GM23338 (cell line): ENCODE results near the gene SNX10. TPM values are rescaled to one million over a fixed set of nuclear protein-coding genes. Genes with fewer than 3 reads are reported as not detected.

ENCODE experiments used
- ATAC-seq: fragments of 200-7000 bp; cut with Tn5 transposase; 3 replicates; pipeline ENCODE4 v1.9.1; 2020
- DNase-seq: peaks from one replicate; pipeline ENCODE4 v3.0.0-alpha.2; 2015; ENCODE audit warnings: low spot score
- H2AFZ ChIP-seq: fragments of 200-600 bp; sonication (generic); 2 replicates; pipeline ENCODE4 v1.8.0; 2016; ENCODE audit warnings: antibody characterized with exemption, mild to moderate bottlenecking, moderate library complexity
- H3F3A ChIP-seq: fragments of 200-600 bp; sonication (generic); replicated peaks from 2 replicates; pipeline ENCODE4 v1.8.0; 2017; ENCODE audit warnings: antibody characterized with exemption, mixed run types, low read depth
- H3K27ac ChIP-seq: fragments of 200-600 bp; sonication (generic); 2 replicates; pipeline ENCODE4 v1.6.1; 2016; ENCODE audit warnings: low read depth
- H3K27me3 ChIP-seq: fragments of 200-600 bp; sonication (generic); 2 replicates; pipeline ENCODE4 v1.8.0; 2016; ENCODE audit warnings: mild to moderate bottlenecking, mixed run types, moderate library complexity; ENCODE audit not compliant: insufficient read depth
- H3K36me3 ChIP-seq: fragments of 200-600 bp; sonication (generic); 2 replicates; pipeline ENCODE4 v1.8.0; 2016; ENCODE audit warnings: mild to moderate bottlenecking; ENCODE audit not compliant: insufficient read depth
- H3K4me1 ChIP-seq: fragments of 200-600 bp; sonication (generic); 2 replicates; pipeline ENCODE4 v1.8.0; 2016; ENCODE audit warnings: mild to moderate bottlenecking, moderate library complexity; ENCODE audit not compliant: insufficient read depth
- H3K4me2 ChIP-seq: fragments of 200-600 bp; sonication (generic); 2 replicates; pipeline ENCODE4 v1.7.1; 2017; ENCODE audit warnings: mixed run types
- H3K4me3 ChIP-seq: fragments of 200-600 bp; sonication (generic); 2 replicates; pipeline ENCODE4 v1.6.1; 2016; ENCODE audit warnings: mixed run types
- H3K79me2 ChIP-seq: fragments of 200-600 bp; sonication (generic); replicated peaks from 2 replicates; pipeline ENCODE4 v1.8.0; 2017; ENCODE audit warnings: mild to moderate bottlenecking; ENCODE audit not compliant: insufficient read depth
- H3K9me2 ChIP-seq: fragments of 200-600 bp; sonication (generic); 2 replicates; pipeline ENCODE4 v1.8.0; 2017; ENCODE audit not compliant: insufficient read depth
- H4K20me1 ChIP-seq: fragments of 200-600 bp; sonication (generic); replicated peaks from 2 replicates; pipeline ENCODE4 v1.8.0; 2017; ENCODE audit warnings: mild to moderate bottlenecking; ENCODE audit not compliant: insufficient read depth
- H3K27ac Mint-ChIP-seq: 2 replicates; pipeline ENCODE4 v1.8.0; 2020; ENCODE audit warnings: inconsistent platforms, mild to moderate bottlenecking, moderate library complexity, mixed read lengths
- H3K27me3 Mint-ChIP-seq: 3 replicates; pipeline ENCODE4 v1.8.0; 2022; ENCODE audit warnings: low read depth, mild to moderate bottlenecking, moderate library complexity, mixed read lengths, inconsistent platforms; ENCODE audit not compliant: insufficient read depth, poor library complexity
- H3K36me3 Mint-ChIP-seq: 3 replicates; pipeline ENCODE4 v1.8.0; 2021; ENCODE audit warnings: low read depth, mild to moderate bottlenecking, inconsistent platforms, moderate library complexity, mixed read lengths
- H3K4me1 Mint-ChIP-seq: 3 replicates; pipeline ENCODE4 v1.8.0; 2020; ENCODE audit warnings: mild to moderate bottlenecking, inconsistent platforms, mixed read lengths
- H3K4me3 Mint-ChIP-seq: 3 replicates; pipeline ENCODE4 v1.8.0; 2021; ENCODE audit warnings: moderate library complexity, mild to moderate bottlenecking, inconsistent platforms, mixed read lengths
- H3K9me3 Mint-ChIP-seq: 3 replicates; pipeline ENCODE4 v1.8.0; 2020; ENCODE audit warnings: moderate library complexity, mild to moderate bottlenecking, inconsistent platforms, mixed read lengths
- CREB1 ChIP-seq: fragments of 250-450 bp; sonication (Bioruptor Pico); IDR thresholded peaks from 2 replicates; pipeline ENCODE4 v1.5.0; 2020; ENCODE audit warnings: low read depth, mild to moderate bottlenecking, moderate library complexity
- CTCF ChIP-seq, 2 experiments: fragments of 200-600 bp in 1 of 2; sonication (generic) in 1 of 2; conservative IDR thresholded peaks; 2 replicates each; pipeline versions ENCODE4 v1.5.1 to v1.6.1; 2016 to 2017; ENCODE audit warnings: antibody characterized with exemption in 2 of 2, low read depth in 2 of 2, mild to moderate bottlenecking in 2 of 2, moderate library complexity in 1 of 2
- ETS1 ChIP-seq: IDR thresholded peaks from 2 replicates; pipeline ENCODE4 v1.6.1; 2016; ENCODE audit warnings: antibody characterized with exemption
- EZH2phosphoT487 ChIP-seq: fragments of 200-600 bp; sonication (generic); IDR thresholded peaks from one replicate; pipeline ENCODE4 v1.8.1; 2018; ENCODE audit warnings: antibody characterized with exemption; ENCODE audit not compliant: unreplicated experiment
- JUNB ChIP-seq: IDR thresholded peaks from one replicate; pipeline ENCODE4 v1.6.1; 2016; ENCODE audit warnings: antibody characterized with exemption; ENCODE audit not compliant: unreplicated experiment
- NANOG ChIP-seq: IDR thresholded peaks from 2 replicates; pipeline ENCODE4 v1.6.1; 2016; ENCODE audit warnings: antibody characterized with exemption, borderline replicate concordance
- REST ChIP-seq: IDR thresholded peaks from one replicate; pipeline ENCODE4 v1.6.1; 2018; ENCODE audit warnings: antibody characterized with exemption; ENCODE audit not compliant: unreplicated experiment
- STAT1 ChIP-seq: IDR thresholded peaks from one replicate; pipeline ENCODE4 v1.6.1; 2016; ENCODE audit warnings: antibody characterized with exemption; ENCODE audit not compliant: unreplicated experiment
- ZNF114 ChIP-seq: fragments of 250-450 bp; sonication (Bioruptor Pico); IDR thresholded peaks from 2 replicates; pipeline ENCODE4 v1.5.0; 2020; ENCODE audit warnings: mild to moderate bottlenecking, moderate library complexity
- ZNF331 ChIP-seq: fragments of 250-450 bp; sonication (Bioruptor Pico); IDR thresholded peaks from 2 replicates; pipeline ENCODE4 v1.5.0; 2020; ENCODE audit warnings: low read depth, mild to moderate bottlenecking, moderate library complexity
- polyA plus RNA-seq: library from polyadenylated mRNA; unstranded; fragments of >200 nt; fragmentation: Nextera tagmentation; extraction: Ambion mirVana; gene quantifications from 2 replicates; pipeline ENCODE4 v1.2.1, GENCODE V29; 2016
- total RNA-seq: library from RNA; depleted of rRNA; stranded (reverse); fragments of >200 nt; shearing (Covaris generic); gene quantifications from 2 replicates; pipeline ENCODE4 v1.2.3, GENCODE V29; 2014

SNX10 gene
- total and polyA plus RNA-seq, 2 experiments from 2014 or later: 15.8 to 17.8 TPM

GRCh38 chr7:26378016-26378415 is 86.4 kb downstream of the SNX10 start:
- no peaks in the 10 kb centered on the region for H3K36me3 Mint-ChIP-seq
- H3K4me1 ChIP-seq: peaks cover 22% of the 10 kb centered on the region
- no peak overlapping the region for H2AFZ ChIP-seq
- H3K27me3 Mint-ChIP-seq: peaks cover 7% of the 10 kb centered on the region
- no peaks in the 10 kb centered on the region for H3K79me2 ChIP-seq
- no peaks in the 10 kb centered on the region for H4K20me1 ChIP-seq
- no peak overlapping the region for H3K4me2 ChIP-seq
- no peaks in the 10 kb centered on the region; the same call in 2 of the 3 replicates for H3K9me3 Mint-ChIP-seq
- H3K27me3 ChIP-seq: no peaks in the 10 kb centered on the region
- H3K4me3 ChIP-seq: no peak overlapping the region
- no peak overlapping the region for H3K27ac ChIP-seq
- peaks cover 30% of the 10 kb centered on the region for H3K4me1 Mint-ChIP-seq
- H3F3A ChIP-seq: no peaks in the 10 kb centered on the region
- no peak overlapping the region for H3K4me3 Mint-ChIP-seq
- H3K9me2 ChIP-seq: no peaks in the 10 kb centered on the region
- H3K27ac Mint-ChIP-seq: no peak overlapping the region
- ATAC-seq (no peak), DNase-seq (no peak)
- TF ChIP-seq EZH2phosphoT487 (no peak), ZNF114 (CRISPR knock-in tag) (no peak), ETS1 (no peak), CREB1 (no peak), ZNF331 (CRISPR knock-in tag) (no peak), REST (no peak)
- no peaks in the 10 kb centered on the region for H3K36me3 ChIP-seq

- no peak overlapping the region for H2AFZ ChIP-seq
- H3F3A ChIP-seq: no peaks in the 10 kb centered on the region
- no peak for ATAC-seq
- no peak for DNase-seq
- no peaks in the 10 kb centered on the region; the same call in 2 of the 3 replicates for H3K9me3 Mint-ChIP-seq
- peaks cover 7% of the 10 kb centered on the region for H3K27me3 Mint-ChIP-seq
- no peak overlapping the region for H3K4me3 Mint-ChIP-seq
- H4K20me1 ChIP-seq: no peaks in the 10 kb centered on the region
- H3K79me2 ChIP-seq: no peaks in the 10 kb centered on the region
- no peak overlapping the region for H3K27ac ChIP-seq
- H3K4me1 ChIP-seq: peaks cover 9% of the 10 kb centered on the region
- peaks cover 22% of the 10 kb centered on the region for H3K4me1 Mint-ChIP-seq
- H3K9me2 ChIP-seq: no peaks in the 10 kb centered on the region
- no peaks in the 10 kb centered on the region for H3K36me3 Mint-ChIP-seq
- no peaks in the 10 kb centered on the region for H3K27me3 ChIP-seq
- H3K4me3 ChIP-seq: no peak overlapping the region
- no peak overlapping the region for H3K4me2 ChIP-seq
- H3K27ac Mint-ChIP-seq: no peak overlapping the region
- no peaks in the 10 kb centered on the region for H3K36me3 ChIP-seq
- TF ChIP-seq ETS1 (no peak), STAT1 (no peak), NANOG (no peak), CTCF (conservative IDR thresholded peaks at IDR 0.05; ENCODE audit: low read depth in 2 of 2) (no peak), ZNF331 (CRISPR knock-in tag) (no peak), REST (no peak), ZNF114 (CRISPR knock-in tag) (no peak), JUNB (no peak)
Observed at GRCh38 chr7:26379711-26380110, 88.0 kb downstream of the SNX10 start.
